Ammon's horn (tissue), 1 donor: ENCODE results near the gene TMEM134.

Experiments
- DNase-seq: peaks from one replicate; pipeline ENCODE4 v3.0.0-alpha.2; 2016; ENCODE audit warnings: low spot score

Gene TMEM134

DNA sequence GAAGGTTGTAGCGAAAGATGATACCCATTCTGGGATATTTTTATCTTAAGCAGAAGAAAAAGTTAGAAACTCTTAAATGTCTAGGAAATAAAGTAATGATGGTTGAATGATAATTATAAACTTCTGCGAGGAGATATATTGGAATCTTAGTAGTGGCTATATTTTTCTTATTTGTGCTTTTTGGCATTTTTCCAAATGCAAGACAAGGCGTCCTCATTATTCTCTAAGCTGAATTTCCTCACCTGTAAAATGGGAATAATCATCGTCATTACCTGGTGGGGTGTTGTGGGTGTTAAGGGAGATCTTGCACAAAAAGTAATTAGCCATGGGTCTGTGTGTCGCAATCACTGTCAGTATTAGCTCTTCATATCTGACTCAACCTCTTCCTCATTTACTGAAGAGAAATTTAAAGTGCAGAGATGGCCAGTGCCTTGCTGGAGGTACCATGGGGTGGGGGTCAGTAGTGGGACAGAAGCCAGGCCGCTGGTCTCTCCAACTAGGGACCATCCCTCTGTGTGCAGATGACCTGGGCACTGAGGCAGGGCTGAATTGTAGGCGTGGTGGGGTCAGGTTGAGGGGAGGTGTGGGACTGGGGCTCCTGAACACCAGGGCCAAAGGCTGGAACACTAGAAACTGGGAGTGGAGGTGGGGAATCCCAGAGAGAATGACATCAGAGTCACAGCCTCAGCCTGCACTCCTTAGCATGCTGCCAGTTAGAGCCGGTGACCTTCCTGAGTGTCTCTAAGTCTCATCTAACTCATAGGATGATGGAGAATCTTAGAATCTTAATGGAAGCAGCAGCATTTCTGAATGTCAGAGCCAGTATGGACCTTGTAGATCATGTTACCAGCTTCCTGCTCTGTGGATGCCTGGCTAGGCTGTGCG is 32.0 kb upstream of the TMEM134 start:
- DNase-seq: no peak

DNA sequence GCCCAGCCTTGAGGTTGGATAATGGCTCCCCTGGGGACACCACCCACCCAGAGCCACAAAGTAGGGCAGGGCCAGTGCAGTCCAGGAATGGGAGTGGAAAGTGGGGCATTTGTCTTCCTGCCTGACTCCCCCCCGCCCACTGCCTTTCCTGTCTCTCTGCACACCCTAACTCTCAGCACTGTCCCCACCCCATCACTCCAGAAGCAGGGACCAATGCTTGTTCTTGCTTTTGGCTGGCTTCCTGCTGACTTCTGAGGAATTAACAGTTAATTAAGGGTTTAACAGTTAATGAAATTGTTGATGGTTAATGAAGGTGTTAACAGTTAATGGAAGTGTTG is 31.4 kb upstream of the TMEM134 start:
- DNase-seq: no peak

- DNase-seq: no peak
Observed at GRCh38 chr11:67499808-67500483, 30.9 kb upstream of the TMEM134 start.

- DNase-seq: no peak
Observed at GRCh38 chr11:67498544-67498972, 29.5 kb upstream of the TMEM134 start.

- DNase-seq: no peak
Observed at GRCh38 chr11:67497656-67498291, 28.7 kb upstream of the TMEM134 start.

- DNase-seq: no peak
Observed at GRCh38 chr11:67496113-67496512, 27.1 kb upstream of the TMEM134 start.

- DNase-seq: no peak
Observed at GRCh38 chr11:67495234-67496005, 26.4 kb upstream of the TMEM134 start.

DNA sequence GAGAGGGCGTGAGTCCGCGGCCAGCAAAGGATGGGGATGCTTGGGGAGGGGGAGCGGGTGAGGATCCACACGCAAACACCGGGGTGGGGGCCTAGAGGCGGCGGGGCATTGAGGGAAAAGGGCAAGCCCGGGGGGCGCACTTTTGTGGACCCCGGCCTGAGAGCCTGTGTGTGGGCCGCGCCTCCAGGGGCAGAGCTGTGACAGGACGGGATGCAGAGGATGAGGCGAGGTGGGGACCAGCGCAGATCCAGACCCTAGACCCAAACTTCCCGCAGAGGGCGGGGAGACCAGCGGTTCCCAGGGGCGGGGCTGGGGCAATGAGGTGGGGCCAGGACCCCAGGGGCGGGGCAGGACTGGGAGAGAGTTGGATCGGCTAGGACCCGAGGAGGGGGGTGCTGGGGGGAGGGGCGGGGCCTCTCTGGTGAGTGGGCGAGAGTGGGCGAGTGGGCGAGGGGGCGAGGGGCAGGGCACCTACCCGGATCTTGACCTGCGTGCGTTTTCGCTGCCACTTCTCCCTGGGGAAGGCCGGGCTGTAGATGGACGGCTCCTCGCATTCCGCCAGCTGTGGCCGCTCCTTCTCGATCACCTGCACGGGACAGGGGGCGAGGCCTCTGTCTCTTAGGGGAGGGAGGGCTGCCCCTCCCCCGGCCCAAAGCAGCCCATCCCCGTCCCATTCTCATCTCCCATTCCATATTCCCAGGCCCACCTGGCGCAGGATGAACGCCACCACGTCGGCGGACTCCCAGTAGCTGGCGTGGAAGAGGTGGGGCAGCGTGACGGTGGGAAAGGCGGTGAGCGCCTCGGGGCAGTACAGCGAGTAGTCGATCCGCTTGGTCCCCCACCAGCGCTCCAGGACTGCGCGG is 25.6 kb upstream of the TMEM134 start:
- no peak for DNase-seq

GRCh38 chr11:67493548-67494370 is 24.7 kb upstream of the TMEM134 start:
- DNase-seq: no peak

GRCh38 chr11:67492801-67493547 is 23.9 kb upstream of the TMEM134 start:
- no peak for DNase-seq

GRCh38 chr11:67492069-67492727 is 23.1 kb upstream of the TMEM134 start:
- DNase-seq: no peak

- DNase-seq: no peak
Observed at GRCh38 chr11:67491276-67492068, 22.4 kb upstream of the TMEM134 start.

DNA sequence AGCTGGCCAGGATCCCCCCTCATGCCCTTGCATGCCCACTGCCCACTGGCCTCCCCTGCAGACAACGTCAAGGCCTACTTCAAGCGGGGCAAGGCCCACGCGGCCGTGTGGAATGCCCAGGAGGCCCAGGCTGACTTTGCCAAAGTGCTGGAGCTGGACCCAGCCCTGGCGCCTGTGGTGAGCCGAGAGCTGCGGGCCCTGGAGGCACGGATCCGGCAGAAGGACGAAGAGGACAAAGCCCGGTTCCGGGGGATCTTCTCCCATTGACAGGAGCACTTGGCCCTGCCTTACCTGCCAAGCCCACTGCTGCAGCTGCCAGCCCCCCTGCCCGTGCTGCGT is 21.6 kb upstream of the TMEM134 start:
- DNase-seq: no peak

DNA sequence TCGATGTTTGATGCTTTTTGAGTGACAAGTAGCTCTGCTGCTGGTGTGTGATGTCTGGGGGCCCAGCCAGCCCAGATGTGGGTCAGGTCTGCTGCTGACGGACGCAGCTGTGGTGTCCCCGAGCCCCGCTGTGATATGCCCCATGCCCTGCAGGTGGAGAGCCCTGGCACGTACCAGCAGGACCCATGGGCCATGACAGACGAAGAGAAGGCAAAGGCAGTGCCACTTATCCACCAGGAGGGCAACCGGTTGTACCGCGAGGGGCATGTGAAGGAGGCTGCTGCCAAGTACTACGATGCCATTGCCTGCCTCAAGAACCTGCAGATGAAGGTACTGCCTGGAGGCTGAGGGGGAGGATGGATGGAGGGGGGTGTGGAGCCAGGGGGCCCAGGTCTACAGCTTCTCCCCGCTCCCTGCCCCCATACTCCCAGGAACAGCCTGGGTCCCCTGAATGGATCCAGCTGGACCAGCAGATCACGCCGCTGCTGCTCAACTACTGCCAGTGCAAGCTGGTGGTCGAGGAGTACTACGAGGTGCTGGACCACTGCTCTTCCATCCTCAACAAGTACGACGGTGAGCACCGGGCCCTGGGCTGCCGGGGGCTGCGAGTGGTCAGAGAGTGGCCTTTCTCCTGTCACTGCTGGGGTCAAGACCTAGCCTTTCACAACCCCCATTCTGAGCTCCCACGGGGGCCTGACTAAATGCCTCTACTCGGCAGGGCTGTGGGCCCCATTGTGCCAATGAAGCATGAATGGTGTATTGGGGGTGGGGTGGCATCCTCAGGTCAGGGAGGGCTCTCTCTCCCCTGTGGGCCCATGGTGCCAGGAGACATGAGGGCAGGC is 21.1 kb upstream of the TMEM134 start:
- DNase-seq: no peak

GRCh38 chr11:67489203-67489884 is 20.3 kb upstream of the TMEM134 start:
- no peak for DNase-seq

- DNase-seq: no peak
Observed at GRCh38 chr11:67486481-67487195, 17.6 kb upstream of the TMEM134 start.
